Loucy (cell line): ENCODE data around the gene ZBTB42.

Source experiments
- EZH2phosphoT487 ChIP-seq: fragments of 200-600 bp; IDR thresholded peaks from 2 replicates; pipeline ENCODE4 v1.6.1; 2018; ENCODE audit warnings: antibody characterized with exemption, mild to moderate bottlenecking, moderate library complexity, borderline replicate concordance
- TF ChIP-seq, protein P1 (sequence below): fragments of 200-600 bp; sonication (generic); conservative IDR thresholded peaks from 2 replicates; pipeline ENCODE4 v1.5.1; 2014; ENCODE audit warnings: mild to moderate bottlenecking, antibody characterized with exemption, low read length

- TF ChIP-seq, protein P1, sequence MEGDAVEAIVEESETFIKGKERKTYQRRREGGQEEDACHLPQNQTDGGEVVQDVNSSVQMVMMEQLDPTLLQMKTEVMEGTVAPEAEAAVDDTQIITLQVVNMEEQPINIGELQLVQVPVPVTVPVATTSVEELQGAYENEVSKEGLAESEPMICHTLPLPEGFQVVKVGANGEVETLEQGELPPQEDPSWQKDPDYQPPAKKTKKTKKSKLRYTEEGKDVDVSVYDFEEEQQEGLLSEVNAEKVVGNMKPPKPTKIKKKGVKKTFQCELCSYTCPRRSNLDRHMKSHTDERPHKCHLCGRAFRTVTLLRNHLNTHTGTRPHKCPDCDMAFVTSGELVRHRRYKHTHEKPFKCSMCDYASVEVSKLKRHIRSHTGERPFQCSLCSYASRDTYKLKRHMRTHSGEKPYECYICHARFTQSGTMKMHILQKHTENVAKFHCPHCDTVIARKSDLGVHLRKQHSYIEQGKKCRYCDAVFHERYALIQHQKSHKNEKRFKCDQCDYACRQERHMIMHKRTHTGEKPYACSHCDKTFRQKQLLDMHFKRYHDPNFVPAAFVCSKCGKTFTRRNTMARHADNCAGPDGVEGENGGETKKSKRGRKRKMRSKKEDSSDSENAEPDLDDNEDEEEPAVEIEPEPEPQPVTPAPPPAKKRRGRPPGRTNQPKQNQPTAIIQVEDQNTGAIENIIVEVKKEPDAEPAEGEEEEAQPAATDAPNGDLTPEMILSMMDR, result no peak
- TF ChIP-seq EZH2phosphoT487, result no peak
These were observed 9.4 kb downstream of the ZBTB42 start for GRCh38 chr14:104810316-104810715.
